Fibroblast of pulmonary artery (primary cell): ENCODE measurements around the gene PROSER1.
"Not testable (repeated sequence)": the region's sequence is repeated elsewhere in the genome, so short reads cannot be mapped to it uniquely, and the experiment has no call there.

Source experiments
- DNase-seq: peaks from one replicate; pipeline ENCODE4 v3.0.0-alpha.2; 2010; ENCODE audit warnings: low read depth
- H3K4me3 ChIP-seq: replicated peaks from 2 replicates; pipeline ENCODE4 v1.5.1; 2011; ENCODE audit warnings: low read depth, mild to moderate bottlenecking, control low read depth, low read length, moderate library complexity
- CTCF ChIP-seq: IDR thresholded peaks from 2 replicates; pipeline ENCODE4 v1.5.1; 2011; ENCODE audit warnings: mild to moderate bottlenecking, control low read depth, low read length, inconsistent platforms; ENCODE audit errors: missing control alignments

The PROSER1 gene

GRCh38 chr13:39016087-39016486, 21.8 kb downstream of the PROSER1 start:
- no peak for TF ChIP-seq CTCF
- DNase-seq, result no peak
- H3K4me3 ChIP-seq, result no peak overlapping the region

- no peak for DNase-seq
- no peak for TF ChIP-seq CTCF
- H3K4me3 ChIP-seq, result no peak overlapping the region
Measured at GRCh38 chr13:39013462-39013861, 24.4 kb downstream of the PROSER1 start.

GRCh38 chr13:39012608-39013007, 25.3 kb downstream of the PROSER1 start:
- TF ChIP-seq CTCF, result peak; percentile 14
- no peak for DNase-seq

GRCh38 chr13:39006371-39007111, 31.3 kb downstream of the PROSER1 start:
- H3K4me3 ChIP-seq, DNase-seq: not testable (repeated sequence)

More at GRCh38 chr13:39012608-39013007, 25.3 kb downstream of the PROSER1 start:
- no peak overlapping the region for H3K4me3 ChIP-seq

GRCh38 chr13:38998739-38999138, 39.1 kb downstream of the PROSER1 start:
- DNase-seq, result no peak
- no peak overlapping the region for H3K4me3 ChIP-seq
- TF ChIP-seq CTCF, result no peak

- no peak overlapping the region for H3K4me3 ChIP-seq
- DNase-seq, result no peak
- TF ChIP-seq CTCF, result no peak
Measured at GRCh38 chr13:38993381-38993780, 44.5 kb downstream of the PROSER1 start.

- no peak for TF ChIP-seq CTCF
- DNase-seq, result peak; percentile 10
Measured at GRCh38 chr13:38990693-38991092, 47.2 kb downstream of the PROSER1 start, which contains the start of gene STOML3. Gene STOML3, minus strand, starts transcription at chr13:38990831. Its CDS starts 110 bp downstream, at chr13:38990721.

More at GRCh38 chr13:38990693-38991092, 47.2 kb downstream of the PROSER1 start, which contains the start of gene STOML3:
- no peak within 1 kb of the TSS for H3K4me3 ChIP-seq
